ENCODE data around the gene KDELR3.

KDELR3 gene

GRCh38 chr22:38467904-38468442 is at the start of gene KDELR3:
KDELR3 (plus strand) TSS chr22:38468096; CDS start chr22:38468234, 138 bp downstream.
- peak; percentile 24 for DNase-seq (ENCODE audit: low read depth)

GRCh38 chr22:38418589-38418988 is 49.3 kb upstream of the KDELR3 start:
- DNase-seq (ENCODE audit: low read depth) = no peak

DNA sequence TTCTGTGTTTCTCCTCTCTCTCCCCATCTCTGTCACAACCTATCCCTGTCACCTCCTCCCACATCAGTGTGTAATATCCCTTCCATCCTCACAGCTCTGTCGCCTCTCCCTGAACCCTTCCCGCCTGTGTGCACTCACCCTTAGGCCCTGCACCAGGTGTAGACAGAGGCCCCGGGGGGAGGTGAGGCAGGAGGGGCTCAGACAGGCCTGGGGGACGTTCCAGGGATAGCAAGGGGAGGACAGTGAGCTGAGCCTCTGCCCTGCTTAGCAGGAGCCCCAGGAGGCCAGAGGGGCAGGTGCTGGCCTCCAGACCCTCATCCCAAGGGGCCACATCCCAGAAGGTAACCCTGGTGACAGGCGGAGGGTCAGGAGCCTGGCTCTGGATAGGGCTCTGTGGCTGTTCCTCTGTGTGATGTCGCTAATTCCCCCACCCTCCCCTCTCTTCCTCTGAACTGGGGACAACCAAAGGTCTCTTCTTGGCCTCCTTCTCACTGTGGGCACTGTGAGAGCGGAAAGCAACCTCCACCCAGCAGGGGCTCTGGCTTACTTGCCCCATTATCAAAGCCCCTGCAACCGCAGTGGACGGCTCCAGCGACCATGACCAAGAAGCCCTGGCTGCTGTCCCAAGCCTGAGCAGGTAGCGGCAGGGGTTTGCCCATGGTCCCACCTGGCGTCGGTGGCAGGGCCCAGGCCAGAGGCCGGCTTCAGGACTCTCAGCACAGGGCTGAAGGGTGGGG is 48.6 kb upstream of the KDELR3 start:
- DNase-seq (ENCODE audit: low read depth) = no peak

GRCh38 chr22:38419858-38420160 is 48.1 kb upstream of the KDELR3 start:
- no peak for DNase-seq (ENCODE audit: low read depth)

DNA sequence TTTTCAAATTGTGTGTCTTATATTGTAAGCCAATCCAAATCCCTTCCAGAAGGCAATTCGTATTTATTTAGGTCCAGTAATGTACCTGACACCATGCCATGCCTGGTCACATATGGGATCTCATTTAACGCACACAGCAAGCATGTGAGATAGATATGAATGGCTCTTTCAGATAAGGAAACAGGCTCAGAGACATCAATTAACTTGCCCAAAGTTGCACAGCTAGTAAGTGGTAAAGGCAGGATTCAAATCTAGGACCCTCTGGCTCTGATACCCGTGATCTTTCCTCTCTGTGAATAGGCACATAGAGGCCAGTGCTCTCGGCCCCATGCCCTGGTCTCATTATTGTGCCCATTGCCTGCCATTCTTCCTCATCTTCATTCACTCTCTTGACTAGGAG is 47.2 kb upstream of the KDELR3 start:
- DNase-seq (ENCODE audit: low read depth) = no peak

GRCh38 chr22:38422611-38423511 is 45.0 kb upstream of the KDELR3 start:
- DNase-seq (ENCODE audit: low read depth) = no peak

- no peak for DNase-seq (ENCODE audit: low read depth)
Measured at GRCh38 chr22:38423512-38424503, 44.1 kb upstream of the KDELR3 start.

- no peak for DNase-seq (ENCODE audit: low read depth)
Measured at GRCh38 chr22:38424525-38425080, 43.3 kb upstream of the KDELR3 start.

GRCh38 chr22:38426628-38427027 is 41.3 kb upstream of the KDELR3 start:
- DNase-seq (ENCODE audit: low read depth) = no peak

DNA sequence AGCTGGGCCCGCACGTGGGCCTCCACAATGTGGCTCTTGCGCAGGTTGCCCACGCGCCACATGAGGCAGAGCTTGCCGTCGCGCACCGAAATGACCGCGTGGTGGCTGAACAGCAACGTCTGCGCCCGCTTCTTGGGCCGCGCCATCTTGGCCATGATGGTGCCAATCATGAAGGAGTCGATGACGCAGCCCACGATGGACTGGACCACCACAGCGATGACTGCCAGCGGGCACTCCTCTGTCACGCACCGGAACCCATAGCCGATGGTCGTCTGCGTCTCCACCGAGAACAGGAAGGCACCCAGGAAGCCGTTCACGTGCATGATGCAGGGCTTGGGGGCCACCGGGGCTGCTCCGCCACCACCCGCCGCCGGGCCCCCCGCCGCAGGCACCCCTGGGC is 40.4 kb upstream of the KDELR3 start:
- DNase-seq (ENCODE audit: low read depth) = no peak

- DNase-seq (ENCODE audit: low read depth) = no peak
Measured at GRCh38 chr22:38427940-38428339, 40.0 kb upstream of the KDELR3 start.

DNA sequence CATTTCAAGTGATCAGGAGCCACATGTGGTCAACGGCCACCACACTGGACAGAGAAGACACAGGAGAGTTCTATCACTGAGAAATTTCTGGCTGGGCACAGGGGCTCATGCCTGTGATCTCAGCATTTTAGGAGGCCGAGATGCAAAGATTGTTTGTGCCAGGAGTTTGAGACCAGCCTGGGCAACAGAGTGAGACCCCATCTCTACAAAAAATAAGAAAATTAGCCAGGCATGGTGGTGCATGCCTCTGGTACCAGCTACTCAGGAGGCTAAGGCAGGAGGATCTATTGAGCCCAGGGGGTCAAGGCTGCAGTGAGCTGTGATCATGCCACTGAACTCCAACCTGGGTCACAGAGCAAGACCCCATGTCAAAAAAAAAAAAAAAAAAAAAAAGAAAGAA is 39.2 kb upstream of the KDELR3 start:
- no peak for DNase-seq (ENCODE audit: low read depth)

DNA sequence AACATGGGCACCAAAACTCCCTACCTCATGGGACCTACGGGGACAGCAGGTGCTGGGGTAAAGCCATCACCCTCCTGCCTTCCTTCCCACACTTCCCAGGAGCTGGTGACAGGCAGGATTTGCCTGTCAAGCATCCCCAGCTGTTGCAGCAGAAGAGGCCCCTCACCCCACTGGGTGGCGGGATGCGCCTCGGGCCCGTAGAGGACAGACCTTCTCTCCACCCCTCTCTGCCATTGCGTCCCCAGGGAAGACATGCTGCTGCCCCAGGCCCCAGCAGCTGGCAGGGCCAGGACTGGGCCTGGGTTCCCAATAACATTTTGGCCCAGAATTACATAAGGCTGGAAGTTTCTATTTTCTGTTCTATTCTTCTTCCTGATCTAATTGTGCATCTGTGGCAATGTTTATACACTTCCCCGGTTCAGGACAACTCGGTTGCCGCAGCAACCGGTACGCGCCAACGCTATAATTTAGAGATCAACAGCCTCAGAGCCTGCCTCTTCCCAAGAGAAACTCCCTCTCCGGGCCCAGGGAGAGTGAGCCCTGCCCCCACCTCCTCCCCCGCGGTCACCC is 38.3 kb upstream of the KDELR3 start:
- no peak for DNase-seq (ENCODE audit: low read depth)

- no peak for DNase-seq (ENCODE audit: low read depth)
Measured at GRCh38 chr22:38431266-38432010, 36.5 kb upstream of the KDELR3 start.

DNA sequence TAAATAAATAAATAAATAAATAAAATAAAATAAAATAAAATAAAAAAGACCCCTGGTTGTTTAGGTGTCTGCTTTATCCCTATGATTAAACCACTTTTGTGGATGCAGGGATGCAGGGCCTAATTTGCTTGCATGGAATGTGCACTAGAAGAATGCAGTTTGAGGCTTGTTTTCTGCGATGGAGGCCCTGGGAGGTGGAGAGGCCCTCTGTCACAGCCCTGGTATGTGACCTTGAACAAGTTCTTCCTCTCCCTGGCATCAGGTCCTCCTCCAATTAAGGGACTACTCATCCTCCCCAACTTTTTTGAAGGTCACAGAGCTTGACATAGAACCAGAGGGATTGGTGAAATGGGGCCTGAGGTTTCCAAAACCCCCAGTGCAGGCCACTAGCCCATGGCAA is 35.6 kb upstream of the KDELR3 start:
- no peak for DNase-seq (ENCODE audit: low read depth)

- no peak for DNase-seq (ENCODE audit: low read depth)
Measured at GRCh38 chr22:38433871-38434270, 34.0 kb upstream of the KDELR3 start.

DNA sequence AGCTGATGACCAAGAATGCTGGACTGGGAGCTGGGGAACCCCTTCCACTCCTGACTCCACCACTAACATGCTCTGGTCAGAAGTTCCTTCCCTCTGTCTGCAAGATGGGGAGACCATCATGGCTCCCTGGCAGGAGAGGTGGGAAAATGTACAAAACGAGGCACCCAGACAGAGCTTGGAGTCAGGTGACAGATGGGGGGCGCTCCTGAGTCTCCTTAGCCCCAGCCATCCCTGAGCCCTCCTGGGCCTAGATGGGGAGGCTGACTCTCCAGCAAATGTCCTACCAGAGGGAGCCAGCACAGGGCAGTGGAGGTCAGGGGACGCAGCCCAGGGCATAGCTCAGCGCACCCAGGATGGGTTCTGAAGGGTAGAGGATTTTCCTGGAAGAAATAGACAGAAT is 32.9 kb upstream of the KDELR3 start:
- DNase-seq (ENCODE audit: low read depth) = no peak

- no peak for DNase-seq (ENCODE audit: low read depth)
Measured at GRCh38 chr22:38435965-38436364, 31.9 kb upstream of the KDELR3 start.

DNA sequence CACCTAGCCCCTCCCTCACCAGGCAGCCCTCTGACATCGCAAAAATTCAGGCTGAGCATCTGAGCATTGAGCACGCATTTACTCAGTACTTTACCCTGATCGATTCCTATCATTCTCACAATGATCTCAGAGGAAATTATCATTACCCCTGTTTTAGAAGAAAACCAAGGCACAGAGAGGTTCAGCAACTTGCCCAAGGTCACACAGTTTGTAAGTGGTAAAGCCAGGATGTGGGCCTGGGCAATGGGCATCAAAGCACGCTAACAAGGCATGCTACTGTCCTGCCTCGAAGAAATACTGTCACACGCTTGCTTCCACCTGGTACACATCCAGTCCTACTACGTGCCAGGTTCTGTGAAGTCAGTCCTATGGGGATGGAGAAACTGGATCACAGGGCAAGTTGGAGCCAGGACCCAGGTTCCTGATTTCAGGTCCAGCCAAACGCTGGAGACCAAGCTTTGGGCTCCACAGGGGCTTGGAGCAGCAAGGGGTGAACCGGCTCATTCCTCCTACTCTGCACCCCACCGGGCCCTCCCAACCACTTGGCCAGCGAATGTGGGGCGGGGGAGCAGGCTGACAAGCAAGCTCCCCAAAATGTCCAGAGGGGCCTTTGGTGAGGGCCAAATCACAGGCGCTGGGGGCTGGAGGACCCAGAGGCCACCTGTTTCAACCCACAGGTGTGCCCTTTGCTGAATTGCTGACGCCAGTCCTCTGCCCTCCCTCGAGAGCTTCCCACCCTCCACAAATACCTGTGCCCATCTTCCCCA is 31.1 kb upstream of the KDELR3 start:
- DNase-seq (ENCODE audit: low read depth) = no peak

DNA sequence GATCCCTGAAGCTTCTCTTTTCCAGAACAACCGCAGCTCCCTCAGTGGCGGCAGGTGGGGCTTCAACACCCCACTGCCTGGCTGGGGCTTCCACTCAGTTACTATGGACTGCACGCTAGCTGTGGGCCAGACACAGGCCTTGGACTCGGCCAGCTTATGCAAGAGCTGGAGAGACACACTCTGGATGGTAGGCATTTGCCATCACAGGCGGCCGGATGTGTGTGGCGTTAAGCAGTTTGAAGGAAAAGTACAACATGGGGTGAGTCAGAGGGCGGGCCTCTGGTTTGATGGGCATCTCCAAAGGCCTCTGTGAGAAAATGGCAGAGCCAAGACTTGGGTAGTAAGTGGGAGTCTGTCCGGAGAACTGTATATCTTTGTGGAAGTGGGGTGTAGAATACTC is 30.5 kb upstream of the KDELR3 start:
- DNase-seq (ENCODE audit: low read depth) = no peak

Measured in activated gamma-delta T cell treated with anti-CD3 and anti-CD28 coated beads, Interleukin-2, amount 50 U/mL, for 16 hours (primary cell).